K562 treated with DMSO at 1 percent for 4 hours (cell line): ENCODE results near the gene POLR2H. TPM values are rescaled to one million over a fixed set of nuclear protein-coding genes. Genes with fewer than 3 reads are reported as not detected.

ENCODE experiments used
- total RNA-seq: library from RNA; unstranded; fragments of 300-600 nt; gene quantifications from 2 replicates; pipeline ENCODE4 v1.2.3, GENCODE V29; 2022; ENCODE audit not compliant: insufficient read depth

POLR2H gene
- 84.6 and 90.7 TPM in 2 replicates for total RNA-seq

GRCh38 chr3:184361532-184361931, at the start of gene POLR2H, which contains the start of gene CLCN2:
Gene POLR2H (plus strand): TSS chr3:184361710. CDS start chr3:184363493, 1,783 bp downstream.
Gene CLCN2 (minus strand): TSS chr3:184361605. CDS start chr3:184361479, 126 bp downstream.

DNA sequence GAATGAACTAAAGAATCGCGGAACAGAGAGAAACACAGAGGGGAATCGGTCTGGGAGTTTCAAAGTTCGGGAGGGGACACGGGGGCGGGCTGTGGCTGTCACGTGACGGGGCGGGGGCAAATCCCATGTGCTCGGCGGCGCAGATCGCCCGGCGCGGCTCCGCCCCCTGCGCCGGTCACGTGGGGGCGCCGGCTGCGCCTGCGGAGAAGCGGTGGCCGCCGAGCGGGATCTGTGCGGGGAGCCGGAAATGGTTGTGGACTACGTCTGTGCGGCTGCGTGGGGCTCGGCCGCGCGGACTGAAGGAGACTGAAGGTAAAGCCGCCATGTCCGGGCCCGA, 47.2 kb upstream of the POLR2H start, which contains the start of gene EIF4G1:
Gene EIF4G1 (plus strand): TSS at position 244 of the 337 bp plus-strand sequence. CDS start 1,191 bp downstream, outside the sequence.

DNA sequence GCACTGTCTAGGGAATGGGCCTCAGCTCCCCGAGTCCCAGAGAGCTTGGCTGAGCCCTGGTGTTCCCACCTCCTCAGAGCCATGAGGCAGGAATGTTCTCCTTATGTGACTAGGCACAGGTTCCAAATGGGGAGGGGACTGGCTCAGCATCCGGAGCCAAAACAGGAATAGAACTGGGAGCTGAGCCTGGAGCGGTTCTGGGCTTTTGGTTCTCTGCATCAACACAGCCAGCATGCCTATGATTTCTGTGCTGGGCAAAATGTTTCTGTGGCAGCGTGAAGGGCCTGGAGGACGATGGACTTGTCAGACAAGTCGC, 24.2 kb upstream of the POLR2H start, which contains the start of gene FAM131A:
Gene FAM131A (plus strand): TSS at position 202 of the 316 bp plus-strand sequence. CDS start 31 bp downstream, at position 233.

GRCh38 chr3:184377882-184378445, 16.5 kb downstream of the POLR2H start, which contains the start of gene THPO:
Gene THPO (minus strand): TSS chr3:184378207. CDS start chr3:184376259, 1,948 bp downstream.

GRCh38 chr3:184379358-184380184, 18.1 kb downstream of the POLR2H start, which contains the start of gene CHRD:
Gene CHRD (plus strand): TSS chr3:184380054. CDS start chr3:184380319, 265 bp downstream.

Other genes with a start within 250 kb of the POLR2H start
- 49.5 and 63.6 TPM in 2 replicates for gene EIF2B5, start 226.4 kb upstream of the POLR2H start, total RNA-seq
- 46.2 and 64.6 TPM in 2 replicates for gene DVL3, start 206.3 kb upstream of the POLR2H start, total RNA-seq
- gene AP2M1, start 186.9 kb upstream of the POLR2H start, total RNA-seq, result 500 and 530 TPM in 2 replicates
- 26.8 and 32.8 TPM in 2 replicates for gene ABCF3, start 175.5 kb upstream of the POLR2H start, total RNA-seq
- gene VWA5B2, start 132.1 kb upstream of the POLR2H start, total RNA-seq, result 0.17 and 2.7 TPM in 2 replicates
- gene ALG3, start 112.7 kb upstream of the POLR2H start, total RNA-seq, result 91.9 and 93.1 TPM in 2 replicates
- 10.2 and 12.8 TPM in 2 replicates for gene EEF1AKMT4, start 112.0 kb upstream of the POLR2H start, total RNA-seq
- gene CAMK2N2, start 100.2 kb upstream of the POLR2H start, total RNA-seq, result not detected in 2 replicates
- not detected in 2 replicates for gene ECE2, start 85.7 kb upstream of the POLR2H start, total RNA-seq
- gene PSMD2, start 62.5 kb upstream of the POLR2H start, total RNA-seq, result 314 and 374 TPM in 2 replicates
- 181 and 217 TPM in 2 replicates for gene EIF4G1, start 47.1 kb upstream of the POLR2H start, total RNA-seq
- 9.5 and 16.5 TPM in 2 replicates for gene FAM131A, start 24.1 kb upstream of the POLR2H start, total RNA-seq
- 4.1 and 8.9 TPM in 2 replicates for gene CLCN2, start 105 bp upstream of the POLR2H start, total RNA-seq
- not detected in 2 replicates for gene THPO, start 16.5 kb downstream of the POLR2H start, total RNA-seq
- gene CHRD, start 18.3 kb downstream of the POLR2H start, total RNA-seq, result 1.2 TPM in 1 of 2 replicates, not detected in the other
- gene EPHB3, start 200.1 kb downstream of the POLR2H start, total RNA-seq, result not detected in 2 replicates